ENCODE results near the gene TUBA4B.

The TUBA4B gene

GRCh38 chr2:219252900-219253752, at the start of gene TUBA4B:
Gene TUBA4B, plus strand, starts transcription at chr2:219253243. Its CDS starts 165 bp downstream, at chr2:219253408.
- H3K9me3 ChIP-seq (ENCODE audit: low read length) = no peaks in the 10 kb centered on the region
- peak within 1 kb of the TSS; percentile 15 for H3K4me3 ChIP-seq (ENCODE audit: low read length)
- peaks cover 55% of the 10 kb centered on the region for H3K27me3 ChIP-seq (ENCODE audit: insufficient read depth, low read length)
- peaks cover 4% of the 10 kb centered on the region for H3K36me3 ChIP-seq (ENCODE audit: insufficient read depth, low read length)
- H2AFZ ChIP-seq (ENCODE audit: low read depth, low read length) = peak within 1 kb of the TSS; percentile 9
- peaks cover 22% of the 10 kb centered on the region for H3K4me1 ChIP-seq (ENCODE audit: insufficient read depth, low read length)

DNA sequence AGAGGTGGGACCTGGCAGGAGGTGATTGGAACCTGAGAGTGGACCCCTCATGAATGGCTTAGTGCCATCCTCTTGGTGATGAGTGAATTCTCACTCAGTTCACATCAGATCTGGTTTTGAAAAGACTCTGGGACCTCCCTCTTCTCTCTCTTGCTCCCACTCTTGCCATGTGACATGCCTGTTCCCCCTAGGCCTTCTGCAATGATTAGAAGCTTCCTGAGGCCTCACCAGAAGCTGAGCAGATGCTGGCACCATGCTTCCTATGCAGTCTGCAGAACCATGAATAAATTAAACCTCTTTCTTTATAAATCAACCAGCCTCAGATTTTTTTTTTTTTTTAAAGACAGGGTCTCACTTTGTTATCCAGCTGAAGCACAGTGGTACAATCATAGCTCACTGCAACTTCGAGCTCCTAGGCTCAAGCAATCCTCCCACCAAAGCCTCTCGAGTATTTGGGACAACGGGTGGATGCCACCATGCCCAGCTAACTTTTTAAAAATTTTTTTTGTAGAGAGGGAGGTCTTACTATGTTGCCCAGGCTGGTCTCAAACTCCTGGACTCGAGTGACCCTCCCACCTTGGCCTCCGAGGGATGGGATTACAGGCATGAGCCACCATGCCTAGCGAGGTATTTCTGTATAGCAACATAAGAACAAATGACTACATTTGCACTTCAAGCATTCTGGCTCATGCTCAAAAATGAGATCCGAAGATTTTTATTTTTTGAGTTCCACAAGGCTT, 48.4 kb upstream of the TUBA4B start:
- peaks cover 8% of the 10 kb centered on the region for H3K4me1 ChIP-seq (ENCODE audit: insufficient read depth, low read length)

DNA sequence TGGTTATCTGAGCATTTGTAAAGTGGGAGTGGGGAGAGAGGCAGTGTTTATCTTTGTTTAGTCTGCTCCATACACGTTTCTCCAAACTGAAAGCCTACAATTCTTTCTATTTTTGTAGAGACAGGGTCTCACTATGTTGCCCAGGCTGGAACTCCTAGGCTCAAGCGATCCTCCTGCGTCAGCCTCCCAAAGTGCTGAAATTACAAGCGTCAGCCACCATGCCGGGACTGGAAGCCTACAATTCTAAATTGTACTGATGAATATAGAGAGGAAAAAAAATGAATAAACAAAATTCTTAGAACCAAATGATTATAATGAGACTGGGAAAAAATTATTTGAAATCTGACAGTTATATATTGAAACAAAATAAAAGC, 47.9 kb upstream of the TUBA4B start:
- no peak overlapping the region for H3K4me3 ChIP-seq (ENCODE audit: low read length)
- peaks cover 8% of the 10 kb centered on the region for H3K4me1 ChIP-seq (ENCODE audit: insufficient read depth, low read length)
- H2AFZ ChIP-seq (ENCODE audit: low read depth, low read length) = no peak overlapping the region
- no peaks in the 10 kb centered on the region for H3K9me3 ChIP-seq (ENCODE audit: low read length)
- no peaks in the 10 kb centered on the region for H3K27me3 ChIP-seq (ENCODE audit: insufficient read depth, low read length)
- peaks cover 14% of the 10 kb centered on the region for H3K36me3 ChIP-seq (ENCODE audit: insufficient read depth, low read length)

More for the DNA sequence above, 48.4 kb upstream of the TUBA4B start:
- Histone ChIP-seq H3K4me3 (ENCODE audit: low read length) (no peak overlapping the region), H3K36me3 (ENCODE audit: insufficient read depth, low read length) (peaks cover 13% of the 10 kb centered on the region), H3K27me3 (ENCODE audit: insufficient read depth, low read length) (no peaks in the 10 kb centered on the region), H3K9me3 (ENCODE audit: low read length) (no peaks in the 10 kb centered on the region), H2AFZ (ENCODE audit: low read depth, low read length) (no peak overlapping the region)

DNA sequence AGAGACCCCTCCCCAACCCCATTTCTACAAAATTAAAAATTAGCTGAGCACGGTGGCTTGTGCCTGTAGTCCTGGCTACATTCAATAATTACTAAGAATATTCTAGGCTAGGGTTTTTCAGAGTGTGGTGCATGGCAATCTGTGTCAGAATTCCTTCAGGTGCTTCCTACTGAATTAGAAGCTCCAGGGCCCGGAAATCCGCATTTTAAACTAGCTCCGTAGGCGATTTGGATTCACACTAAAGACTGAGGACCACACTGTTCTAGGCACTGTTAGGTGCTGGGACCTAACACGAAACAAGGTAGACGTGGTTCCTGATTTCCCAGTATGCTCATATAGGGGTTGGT, 47.1 kb upstream of the TUBA4B start:
- Histone ChIP-seq H3K27me3 (ENCODE audit: insufficient read depth, low read length) (no peaks in the 10 kb centered on the region), H3K4me1 (ENCODE audit: insufficient read depth, low read length) (peaks cover 8% of the 10 kb centered on the region), H3K4me3 (ENCODE audit: low read length) (peak overlapping the region; percentile 56), H3K9me3 (ENCODE audit: low read length) (no peaks in the 10 kb centered on the region), H2AFZ (ENCODE audit: low read depth, low read length) (peak overlapping the region; percentile 42), H3K36me3 (ENCODE audit: insufficient read depth, low read length) (peaks cover 16% of the 10 kb centered on the region)

DNA sequence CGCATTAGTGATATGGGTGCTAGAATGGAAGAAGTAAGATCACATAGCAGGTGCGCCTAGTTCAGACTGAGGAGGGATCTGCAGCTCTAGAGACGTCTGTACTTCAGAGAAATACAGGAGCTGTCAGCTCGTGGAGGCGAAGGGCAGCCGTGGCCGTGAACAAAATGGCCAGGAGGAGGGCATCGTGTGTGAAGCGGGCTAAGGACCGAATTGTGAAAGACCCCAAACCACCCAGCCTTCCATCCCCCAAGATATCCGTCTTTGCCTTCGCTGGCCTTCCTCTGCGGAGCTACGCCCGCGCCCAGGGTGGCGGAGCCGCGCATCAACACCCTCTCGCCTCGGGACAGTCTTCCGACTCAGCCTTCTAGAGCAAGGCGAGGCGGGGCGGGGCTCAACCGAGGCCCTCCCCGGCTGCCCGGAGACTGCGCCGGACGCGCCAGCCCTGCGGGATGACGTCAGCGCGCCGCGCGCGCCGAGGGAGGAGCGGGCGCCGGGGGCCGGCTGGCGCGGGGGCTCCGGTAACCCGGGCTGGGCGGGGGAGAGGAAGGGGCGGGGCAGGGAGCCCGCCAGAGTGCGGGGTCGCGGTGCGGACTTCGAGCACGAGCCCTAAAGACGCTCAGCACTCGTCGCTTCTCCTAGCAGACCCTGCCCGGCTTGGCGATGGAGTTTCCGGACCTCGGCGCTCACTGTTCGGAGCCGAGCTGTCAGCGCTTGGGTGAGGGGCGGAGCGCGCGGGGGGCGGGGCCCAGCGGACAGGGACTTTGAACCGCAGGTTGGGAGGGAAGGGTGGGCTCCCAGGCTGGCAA, 46.5 kb upstream of the TUBA4B start, which contains the start of gene ZFAND2B:
TSS of gene ZFAND2B (plus strand) at position 455 of the 806 bp plus-strand sequence. CDS start at position 661, 206 bp downstream.
- Histone ChIP-seq H3K36me3 (ENCODE audit: insufficient read depth, low read length) (peaks cover 19% of the 10 kb centered on the region), H2AFZ (ENCODE audit: low read depth, low read length) (peak within 1 kb of the TSS; percentile 42), H3K4me1 (ENCODE audit: insufficient read depth, low read length) (peaks cover 8% of the 10 kb centered on the region), H3K27me3 (ENCODE audit: insufficient read depth, low read length) (no peaks in the 10 kb centered on the region), H3K4me3 (ENCODE audit: low read length) (peak within 1 kb of the TSS; percentile 56), H3K9me3 (ENCODE audit: low read length) (no peaks in the 10 kb centered on the region)

- Histone ChIP-seq H3K9me3 (ENCODE audit: low read length) (no peaks in the 10 kb centered on the region), H2AFZ (ENCODE audit: low read depth, low read length) (no peak overlapping the region), H3K4me3 (ENCODE audit: low read length) (peak overlapping the region; percentile 56), H3K36me3 (ENCODE audit: insufficient read depth, low read length) (peaks cover 21% of the 10 kb centered on the region), H3K4me1 (ENCODE audit: insufficient read depth, low read length) (peaks cover 8% of the 10 kb centered on the region), H3K27me3 (ENCODE audit: insufficient read depth, low read length) (no peaks in the 10 kb centered on the region)
Observed at GRCh38 chr2:219207134-219207883, 45.7 kb upstream of the TUBA4B start.

GRCh38 chr2:219207884-219208740, 44.9 kb upstream of the TUBA4B start:
- Histone ChIP-seq H3K4me1 (ENCODE audit: insufficient read depth, low read length) (peaks cover 8% of the 10 kb centered on the region), H2AFZ (ENCODE audit: low read depth, low read length) (no peak overlapping the region), H3K4me3 (ENCODE audit: low read length) (no peak overlapping the region), H3K36me3 (ENCODE audit: insufficient read depth, low read length) (peaks cover 26% of the 10 kb centered on the region), H3K27me3 (ENCODE audit: insufficient read depth, low read length) (no peaks in the 10 kb centered on the region), H3K9me3 (ENCODE audit: low read length) (no peaks in the 10 kb centered on the region)

- Histone ChIP-seq H3K4me3 (ENCODE audit: low read length) (no peak overlapping the region), H3K36me3 (ENCODE audit: insufficient read depth, low read length) (peaks cover 40% of the 10 kb centered on the region), H3K27me3 (ENCODE audit: insufficient read depth, low read length) (no peaks in the 10 kb centered on the region), H3K9me3 (ENCODE audit: low read length) (no peaks in the 10 kb centered on the region), H3K4me1 (ENCODE audit: insufficient read depth, low read length) (peaks cover 8% of the 10 kb centered on the region), H2AFZ (ENCODE audit: low read depth, low read length) (no peak overlapping the region)
Observed at GRCh38 chr2:219209236-219210195, 43.5 kb upstream of the TUBA4B start.

- Histone ChIP-seq H3K4me1 (ENCODE audit: insufficient read depth, low read length) (peaks cover 8% of the 10 kb centered on the region), H3K9me3 (ENCODE audit: low read length) (no peaks in the 10 kb centered on the region), H3K36me3 (ENCODE audit: insufficient read depth, low read length) (peaks cover 48% of the 10 kb centered on the region), H3K27me3 (ENCODE audit: insufficient read depth, low read length) (no peaks in the 10 kb centered on the region), H3K4me3 (ENCODE audit: low read length) (no peak overlapping the region), H2AFZ (ENCODE audit: low read depth, low read length) (no peak overlapping the region)
Observed at GRCh38 chr2:219210196-219210885, 42.7 kb upstream of the TUBA4B start.

GRCh38 chr2:219210886-219211362, 42.1 kb upstream of the TUBA4B start:
- Histone ChIP-seq H3K4me1 (ENCODE audit: insufficient read depth, low read length) (peaks cover 8% of the 10 kb centered on the region), H3K36me3 (ENCODE audit: insufficient read depth, low read length) (peaks cover 48% of the 10 kb centered on the region), H2AFZ (ENCODE audit: low read depth, low read length) (no peak overlapping the region)

More at GRCh38 chr2:219210886-219211362, 42.1 kb upstream of the TUBA4B start:
- H3K9me3 ChIP-seq (ENCODE audit: low read length) = no peaks in the 10 kb centered on the region
- H3K4me3 ChIP-seq (ENCODE audit: low read length) = no peak overlapping the region
- H3K27me3 ChIP-seq (ENCODE audit: insufficient read depth, low read length) = no peaks in the 10 kb centered on the region

Data from neuron (in vitro differentiated cells).